Aorta (tissue), 5 donors: Measurements from ENCODE around the gene TRAPPC6A. TPM values are rescaled to one million over a fixed set of nuclear protein-coding genes. Genes with fewer than 3 reads are reported as not detected.
"Not testable (repeated sequence)": the region's sequence is repeated elsewhere in the genome, so short reads cannot be mapped to it uniquely, and the experiment has no call there.

ENCODE experiments used
- ATAC-seq: fragments of 200-7000 bp; cut with Tn5 transposase; one replicate; pipeline ENCODE4 v1.9.1; 2022; ENCODE audit warnings: moderate library complexity; ENCODE audit not compliant: low FRiP score
- DNase-seq, 2 donors: peaks; one replicate each; pipeline ENCODE4 v3.0.0-alpha.2; 2020
- H3K27ac ChIP-seq, 2 donors: one replicate each; pipeline ENCODE4 v1.5.1; 2013; ENCODE audit warnings: low read length in 2 of 2, mild to moderate bottlenecking in 2 of 2, moderate library complexity in 2 of 2, control low read depth in 1 of 2, inconsistent platforms in 1 of 2, low read depth in 1 of 2
- H3K27me3 ChIP-seq, 2 donors: one replicate each; pipeline ENCODE4 v1.6.1; 2013; ENCODE audit warnings: control low read depth in 1 of 2, low read length in 1 of 2, mild to moderate bottlenecking in 1 of 2, moderate library complexity in 1 of 2; ENCODE audit not compliant: insufficient read depth in 2 of 2, control insufficient read depth in 1 of 2
- H3K36me3 ChIP-seq, 2 donors: one replicate each; pipeline ENCODE4 v1.6.1; 2013; ENCODE audit warnings: control low read depth in 1 of 2, low read length in 1 of 2, mild to moderate bottlenecking in 1 of 2; ENCODE audit not compliant: insufficient read depth in 2 of 2, control insufficient read depth in 1 of 2
- H3K4me1 ChIP-seq, 2 donors: one replicate each; pipeline ENCODE4 v1.6.1; 2013; ENCODE audit warnings: low read length in 2 of 2, control low read depth in 1 of 2, mild to moderate bottlenecking in 1 of 2, moderate library complexity in 1 of 2; ENCODE audit not compliant: insufficient read depth in 2 of 2, control insufficient read depth in 1 of 2
- H3K4me3 ChIP-seq, 2 donors: one replicate each; pipeline ENCODE4 v1.5.1; 2013; ENCODE audit warnings: low read length in 2 of 2, control low read depth in 1 of 2, mild to moderate bottlenecking in 1 of 2
- H3K9me3 ChIP-seq: one replicate; pipeline ENCODE4 v1.6.1; 2013; ENCODE audit warnings: mild to moderate bottlenecking, low read length; ENCODE audit not compliant: control insufficient read depth
- WGBS, 2 donors: extraction: QIAGEN DNeasy Blood & Tissue Kit; methylation state at CpG; one replicate each; pipeline ENCODE4 v1.1.7; 2013; 5-methylcytosine and 5-hydroxymethylcytosine counted together
- intact Hi-C, 2 donors: fragments of 100-400 bp; cut with DNase I; formaldehyde crosslinking; loops; one replicate each; pipeline versions ENCODE4 v1.14.2 to v1.15.0; 2022
- polyA plus RNA-seq, 2 donors: library from polyadenylated mRNA; stranded (reverse); fragments of 200-250 nt; gene quantifications; one replicate each; pipeline ENCODE4 v1.2.3, GENCODE V29; 2013
- total RNA-seq, 2 donors: library from RNA; stranded (reverse); fragmentation: NEBNext Ultra II Directional; extraction: Animal tissue kit (Norgen Biotek cat#: 25700); gene quantifications; one replicate each; pipeline ENCODE4 v1.2.1, GENCODE V29; 2021
- donor health status: healthy with polysubstance abuse.
- donor health status: Bipolar disorder and iron deficiency.
- donor health status: DM: no; HTN: no; CAD: no.
- donor health status: DM: no; HTN: no; CAD: no.
- donor health status: DM: yes; HTN: yes; CAD: no.

Gene TRAPPC6A
- total and polyA plus RNA-seq, 4 donors = 9.5 to 17.0 (median 15.1) TPM

DNA sequence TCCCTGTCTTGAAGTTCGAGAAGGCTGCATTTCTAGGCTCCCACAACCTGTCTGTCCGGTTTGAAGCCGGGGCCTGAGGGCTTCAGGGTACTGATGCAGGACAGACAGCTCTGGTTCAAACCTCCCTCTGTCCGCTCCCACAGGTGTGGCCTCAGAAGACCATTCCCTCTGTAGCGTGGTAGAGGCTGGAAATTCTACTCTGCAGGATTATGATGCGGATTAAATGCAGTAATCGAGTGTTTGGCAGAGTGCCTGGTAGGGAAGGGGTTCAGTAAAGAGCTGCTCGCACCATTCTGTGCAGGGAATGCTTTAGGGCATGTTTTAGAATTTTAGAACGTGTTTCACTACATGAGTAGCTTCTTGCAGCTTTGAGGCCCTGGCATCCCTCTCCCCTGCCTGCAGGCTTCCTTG is 54.6 kb downstream of the TRAPPC6A start:
- Histone ChIP-seq H3K4me1 (no peaks in the 10 kb centered on the region), H3K9me3 (no peaks in the 10 kb centered on the region), H3K36me3 (no peaks in the 10 kb centered on the region), H3K4me3 (no peak overlapping the region), H3K27me3 (no peaks in the 10 kb centered on the region), H3K27ac (no peak overlapping the region)
- intact Hi-C loops = no loop called here
- WGBS, 2 donors = 71 to 76% methylated on average over 9 of the region's 9 CpGs
- ATAC-seq (no peak), DNase-seq (no peak)

DNA sequence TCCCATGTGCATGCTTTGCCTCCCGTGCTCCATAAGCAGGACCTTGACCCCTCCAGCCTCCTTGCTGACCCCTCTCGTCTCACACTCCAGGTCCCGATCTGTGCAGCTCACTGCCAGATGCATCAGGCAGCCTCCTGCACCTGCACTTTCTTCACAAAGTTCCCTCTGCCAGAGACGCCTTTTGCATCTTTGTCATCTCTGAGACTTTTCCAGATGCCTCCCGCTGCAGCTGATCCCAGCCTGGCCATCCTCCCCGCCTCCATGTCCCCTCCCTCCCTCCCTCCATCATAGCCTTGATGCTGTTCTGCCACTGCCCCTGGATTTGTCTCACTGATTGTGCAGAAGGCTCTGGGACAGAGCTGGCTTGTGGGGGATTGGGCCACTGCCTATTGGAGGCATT is 55.2 kb downstream of the TRAPPC6A start:
- no peak overlapping the region for H3K27ac ChIP-seq
- 83 to 86% methylated on average over 6 of the region's 6 CpGs for WGBS, 2 donors
- intact Hi-C loops = no loop called here

DNA sequence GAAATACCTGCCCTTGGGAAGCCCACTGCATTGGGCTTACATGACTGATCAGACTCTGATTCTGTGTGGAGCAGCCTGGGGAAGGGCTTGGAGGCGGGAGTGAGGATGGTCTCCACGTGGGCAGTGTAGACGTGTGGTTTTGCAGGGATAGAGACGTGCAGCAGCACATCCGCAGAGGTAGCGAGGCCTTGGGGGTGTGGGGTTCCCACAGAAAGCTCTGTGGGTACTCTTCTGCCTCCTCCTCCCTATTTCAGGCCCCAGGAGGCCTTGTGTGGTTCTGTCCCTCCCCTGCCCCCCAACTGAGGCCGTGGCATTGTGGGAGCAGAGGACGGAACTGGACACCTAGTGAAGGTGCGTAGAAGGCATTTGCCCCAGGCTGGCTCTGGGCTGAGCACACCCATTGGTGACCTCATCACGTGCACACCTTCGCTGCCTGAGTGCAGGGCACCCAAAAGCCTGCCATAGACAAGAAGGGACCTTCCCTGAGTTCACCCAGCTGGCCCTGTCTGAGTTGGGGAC is 56.2 kb downstream of the TRAPPC6A start:
- H3K9me3 ChIP-seq = no peaks in the 10 kb centered on the region
- H3K27ac ChIP-seq = no peak overlapping the region
- H3K36me3 ChIP-seq = no peaks in the 10 kb centered on the region
- H3K27me3 ChIP-seq = no peaks in the 10 kb centered on the region
- DNase-seq = no peak
- intact Hi-C loops = no loop called here
- ATAC-seq = no peak
- no peaks in the 10 kb centered on the region for H3K4me1 ChIP-seq
- H3K4me3 ChIP-seq = no peak overlapping the region
- 86 to 89% methylated on average over 11 of the region's 11 CpGs for WGBS, 2 donors

More for the DNA sequence above, 55.2 kb downstream of the TRAPPC6A start:
- no peaks in the 10 kb centered on the region for H3K9me3 ChIP-seq
- no peaks in the 10 kb centered on the region for H3K27me3 ChIP-seq
- ATAC-seq (no peak), DNase-seq (no peak)
- H3K36me3 ChIP-seq = no peaks in the 10 kb centered on the region
- no peak overlapping the region for H3K4me3 ChIP-seq
- no peaks in the 10 kb centered on the region for H3K4me1 ChIP-seq

DNA sequence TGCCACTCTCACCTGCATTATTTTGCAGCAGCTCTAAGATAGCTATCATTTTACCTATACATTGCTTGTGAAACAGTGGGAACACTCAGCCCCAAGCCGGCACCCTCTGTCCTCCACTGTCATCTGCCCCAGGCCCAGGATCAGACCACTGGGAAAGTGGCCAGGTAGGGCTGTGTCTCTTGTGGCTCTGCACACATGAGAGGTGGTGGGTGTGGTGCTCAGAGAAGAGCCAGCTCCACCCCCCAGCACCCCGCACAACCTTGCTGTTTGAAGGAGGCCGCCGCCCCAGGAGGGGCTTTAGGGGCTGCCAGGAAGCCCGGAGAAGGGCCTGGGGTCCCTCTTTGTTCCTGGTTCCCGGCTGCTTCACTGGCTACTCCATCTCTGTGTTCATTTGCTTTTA is 58.5 kb downstream of the TRAPPC6A start:
- no peak for ATAC-seq
- Histone ChIP-seq H3K27ac (no peak overlapping the region), H3K9me3 (no peaks in the 10 kb centered on the region), H3K4me3 (no peak overlapping the region), H3K4me1 (no peaks in the 10 kb centered on the region), H3K27me3 (no peaks in the 10 kb centered on the region), H3K36me3 (no peaks in the 10 kb centered on the region)
- intact Hi-C loops = no loop called here
- no peak for DNase-seq
- 88 to 94% methylated on average over 6 of the region's 6 CpGs for WGBS, 2 donors

DNA sequence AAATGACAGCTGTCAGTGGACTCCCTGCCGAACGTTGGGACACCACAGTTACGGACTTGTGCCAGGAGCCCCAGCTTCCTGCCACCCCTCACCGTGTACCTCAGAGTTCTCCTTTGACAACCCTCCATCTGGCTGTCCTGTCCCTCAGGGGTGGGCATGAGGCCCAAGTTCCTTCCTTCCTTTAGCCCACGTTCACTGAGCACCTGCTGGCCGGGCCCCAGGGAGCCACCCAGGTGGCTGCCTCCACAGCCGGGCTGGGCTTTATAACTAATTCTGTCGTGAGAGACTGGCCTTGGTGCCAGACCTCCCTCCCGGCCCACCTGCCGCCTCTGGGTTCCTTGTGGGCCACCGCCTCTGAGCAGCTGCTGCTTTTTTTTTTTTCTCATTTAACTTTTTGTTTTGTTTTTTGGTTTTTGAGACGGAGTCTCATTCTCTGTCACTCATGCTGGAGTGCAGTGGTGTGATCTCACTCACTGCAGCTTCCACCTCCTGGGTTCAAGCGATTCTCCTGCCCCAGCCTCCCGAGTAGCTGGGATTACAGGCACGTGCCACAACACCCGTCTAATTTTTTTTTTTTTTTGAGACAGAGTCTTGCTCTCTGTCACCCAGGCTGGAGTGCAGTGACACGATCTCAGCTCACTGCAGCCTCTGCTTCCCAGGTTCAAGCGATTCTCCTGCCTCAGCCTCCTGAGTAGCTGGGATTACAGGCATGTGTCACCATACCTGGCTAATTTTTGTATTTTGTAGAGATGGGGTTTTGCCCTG is 59.3 kb downstream of the TRAPPC6A start:
- H3K9me3 ChIP-seq, ATAC-seq, intact Hi-C loops, H3K27me3 ChIP-seq, H3K27ac ChIP-seq, H3K4me1 ChIP-seq, DNase-seq, H3K4me3 ChIP-seq, H3K36me3 ChIP-seq: not testable (repeated sequence)
- 65 to 72% methylated on average over 18 of the region's 18 CpGs for WGBS, 2 donors

DNA sequence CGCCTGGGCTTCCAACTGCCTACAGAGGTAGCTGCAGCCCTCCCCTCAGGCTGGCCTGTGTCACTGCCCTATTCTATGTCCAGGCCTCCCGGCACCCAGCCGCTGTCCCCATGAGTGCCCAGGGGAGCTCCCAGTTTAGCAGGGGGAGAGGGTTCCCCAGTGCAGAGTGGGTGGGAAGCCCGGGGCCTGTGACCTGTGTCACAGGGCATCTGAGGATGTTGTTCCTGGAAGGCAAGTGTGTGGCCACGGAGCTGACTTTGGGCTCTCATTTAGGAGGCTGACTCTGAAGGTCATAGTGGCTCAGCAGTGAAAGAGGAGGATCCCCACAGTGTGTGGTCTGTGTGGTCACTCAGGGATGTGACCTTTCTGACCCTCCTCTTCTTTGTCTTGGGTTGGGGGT is 59.9 kb downstream of the TRAPPC6A start:
- Histone ChIP-seq H3K9me3 (no peaks in the 10 kb centered on the region), H3K36me3 (no peaks in the 10 kb centered on the region), H3K27ac (no peak overlapping the region), H3K27me3 (no peaks in the 10 kb centered on the region), H3K4me3 (no peak overlapping the region), H3K4me1 (no peaks in the 10 kb centered on the region)
- ATAC-seq = no peak
- DNase-seq = no peak
- 69 to 77% methylated on average over 5 of the region's 5 CpGs for WGBS, 2 donors
- intact Hi-C loops = no loop called here

DNA sequence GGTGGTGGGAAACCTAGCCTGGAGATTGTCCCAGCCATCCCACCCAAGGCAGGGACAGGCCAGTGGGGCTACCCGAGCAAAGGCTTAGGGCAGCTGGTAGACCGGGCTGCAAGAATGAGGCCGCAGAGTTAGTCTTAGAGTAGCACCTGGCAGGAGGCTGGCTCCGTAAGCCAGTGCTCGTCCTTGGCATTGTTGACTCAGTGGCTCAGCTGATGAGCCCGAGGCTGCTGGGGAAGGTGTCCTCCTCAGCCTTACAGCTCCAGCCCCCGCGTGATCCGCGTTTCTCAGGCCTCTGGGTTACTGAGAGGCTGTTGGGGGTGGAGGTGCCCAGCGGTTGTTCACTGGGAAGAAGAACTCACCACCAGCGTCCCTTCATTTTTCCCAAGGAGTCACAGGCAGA is 60.4 kb downstream of the TRAPPC6A start:
- WGBS, 2 donors = 72 to 77% methylated on average over 12 of the region's 12 CpGs

DNA sequence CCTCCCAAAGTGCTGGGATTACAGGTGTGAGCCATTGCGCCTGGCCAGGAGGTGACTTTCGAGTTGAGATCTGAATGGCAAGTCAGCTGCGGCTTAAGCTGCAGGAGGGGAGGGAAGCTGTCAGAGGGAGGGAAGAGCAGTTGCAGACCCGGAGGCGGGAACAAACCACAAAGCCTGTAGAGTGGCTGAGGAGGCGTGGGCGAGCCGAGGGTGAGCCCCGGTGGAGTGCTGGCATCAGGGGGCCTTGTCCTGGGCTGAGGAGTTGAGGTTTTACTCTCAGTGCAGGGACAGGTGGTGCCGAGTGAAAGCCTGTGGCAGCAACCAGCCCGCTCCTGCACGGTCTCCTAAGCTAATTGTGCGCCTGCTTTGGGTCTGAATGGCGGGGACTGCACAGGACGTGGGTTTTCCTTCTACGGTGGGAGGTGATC is 60.9 kb downstream of the TRAPPC6A start:
- Histone ChIP-seq H3K36me3 (no peaks in the 10 kb centered on the region), H3K27me3 (no peaks in the 10 kb centered on the region), H3K27ac (no peak overlapping the region), H3K4me3 (no peak overlapping the region), H3K9me3 (no peaks in the 10 kb centered on the region), H3K4me1 (no peaks in the 10 kb centered on the region)
- ATAC-seq (no peak), DNase-seq (no peak)
- intact Hi-C loops = no loop called here
- WGBS, 2 donors = 71 to 75% methylated on average over 15 to 16 of the region's 16 CpGs

More for the DNA sequence above, 60.4 kb downstream of the TRAPPC6A start:
- Histone ChIP-seq H3K4me1 (no peaks in the 10 kb centered on the region), H3K27ac (no peak overlapping the region), H3K36me3 (no peaks in the 10 kb centered on the region), H3K27me3 (no peaks in the 10 kb centered on the region), H3K4me3 (no peak overlapping the region), H3K9me3 (no peaks in the 10 kb centered on the region)
- ATAC-seq (no peak), DNase-seq (no peak)
- intact Hi-C loops = no loop called here
